Natural killer cell (primary cell): ENCODE data around the gene SERTAD2. TPM values are rescaled to one million over a fixed set of nuclear protein-coding genes. Genes with fewer than 3 reads are reported as not detected.

Source experiments
- ATAC-seq, 3 donors: fragments of 150-1000 bp in 2 of 3; fragments of 200-7000 bp in 1 of 3; cut with Tn5 transposase; 1 replicate in 1 of 3; 2 replicates in 2 of 3; pipeline ENCODE4 v1.10.0; 2021; ENCODE audit warnings: mild to moderate bottlenecking in 2 of 3, moderate library complexity in 2 of 3
- DNase-seq, 2 donors: peaks; one replicate each; pipeline versions ENCODE4 v3.0.0 to v3.0.0-alpha.2; 2013 to 2021; ENCODE audit warnings: mixed read lengths in 1 of 2
- H3K27ac ChIP-seq: one replicate; pipeline ENCODE4 v1.5.1; 2013; ENCODE audit warnings: mild to moderate bottlenecking, low read length
- H3K27me3 ChIP-seq: one replicate; pipeline ENCODE4 v1.6.1; 2013; ENCODE audit warnings: low read length; ENCODE audit not compliant: control insufficient read depth, insufficient read depth
- H3K36me3 ChIP-seq: one replicate; pipeline ENCODE4 v1.6.1; 2013; ENCODE audit warnings: low read length; ENCODE audit not compliant: control insufficient read depth, insufficient read depth
- H3K4me1 ChIP-seq: one replicate; pipeline ENCODE4 v1.6.1; 2013; ENCODE audit warnings: low read length; ENCODE audit not compliant: control insufficient read depth, insufficient read depth
- H3K4me3 ChIP-seq: one replicate; pipeline ENCODE4 v1.5.1; 2013; ENCODE audit warnings: low read length
- H3K9me3 ChIP-seq: one replicate; pipeline ENCODE4 v1.6.1; 2013; ENCODE audit warnings: low read length; ENCODE audit not compliant: control insufficient read depth, insufficient read depth
- H3K27ac Mint-ChIP-seq, 2 donors: one replicate each; pipeline ENCODE4 v1.8.0; 2022; ENCODE audit warnings: mild to moderate bottlenecking in 2 of 2, mixed read lengths in 2 of 2, moderate library complexity in 1 of 2
- H3K27me3 Mint-ChIP-seq, 2 donors: one replicate each; pipeline ENCODE4 v1.8.0; 2022; ENCODE audit warnings: low read depth in 2 of 2, mixed read lengths in 2 of 2
- H3K36me3 Mint-ChIP-seq: one replicate; pipeline ENCODE4 v1.8.0; 2022; ENCODE audit warnings: mixed read lengths
- H3K4me1 Mint-ChIP-seq, 2 donors: one replicate each; pipeline ENCODE4 v1.8.0; 2022; ENCODE audit warnings: mixed read lengths in 2 of 2
- H3K4me3 Mint-ChIP-seq: one replicate; pipeline ENCODE4 v1.8.0; 2022; ENCODE audit warnings: mild to moderate bottlenecking, moderate library complexity, mixed read lengths
- H3K9me3 Mint-ChIP-seq, 2 donors: one replicate each; pipeline ENCODE4 v1.8.0; 2022; ENCODE audit warnings: mixed read lengths in 2 of 2
- WGBS: methylation state at CpG from one replicate; pipeline ENCODE4 v1.1.7; 2013; ENCODE audit warnings: missing lambda C conversion rate; ENCODE audit not compliant: insufficient coverage; 5-methylcytosine and 5-hydroxymethylcytosine counted together
- intact Hi-C: fragments of 100-400 bp; cut with micrococcal nuclease; formaldehyde crosslinking; loops from one replicate; pipeline ENCODE4 v1.14.2; 2022
- total RNA-seq, 4 donors: library from RNA; stranded (reverse); fragments of 120-200 nt in 1 of 4; gene quantifications; one replicate each; pipeline versions ENCODE4 v1.2.3 to v1.2.4, GENCODE V29; 2013 to 2022
- TF ChIP-seq, protein P1 (sequence below): fragments of 200-600 bp; IDR thresholded peaks from one replicate; pipeline ENCODE4 v1.8.0; 2022; ENCODE audit warnings: antibody characterized with exemption

The SERTAD2 gene
- total RNA-seq, 3 donors from 2014 or later (not counting 1 experiment from before 2014, with no cell fraction given): 45.6 to 71.2 (median 55.8) TPM

DNA sequence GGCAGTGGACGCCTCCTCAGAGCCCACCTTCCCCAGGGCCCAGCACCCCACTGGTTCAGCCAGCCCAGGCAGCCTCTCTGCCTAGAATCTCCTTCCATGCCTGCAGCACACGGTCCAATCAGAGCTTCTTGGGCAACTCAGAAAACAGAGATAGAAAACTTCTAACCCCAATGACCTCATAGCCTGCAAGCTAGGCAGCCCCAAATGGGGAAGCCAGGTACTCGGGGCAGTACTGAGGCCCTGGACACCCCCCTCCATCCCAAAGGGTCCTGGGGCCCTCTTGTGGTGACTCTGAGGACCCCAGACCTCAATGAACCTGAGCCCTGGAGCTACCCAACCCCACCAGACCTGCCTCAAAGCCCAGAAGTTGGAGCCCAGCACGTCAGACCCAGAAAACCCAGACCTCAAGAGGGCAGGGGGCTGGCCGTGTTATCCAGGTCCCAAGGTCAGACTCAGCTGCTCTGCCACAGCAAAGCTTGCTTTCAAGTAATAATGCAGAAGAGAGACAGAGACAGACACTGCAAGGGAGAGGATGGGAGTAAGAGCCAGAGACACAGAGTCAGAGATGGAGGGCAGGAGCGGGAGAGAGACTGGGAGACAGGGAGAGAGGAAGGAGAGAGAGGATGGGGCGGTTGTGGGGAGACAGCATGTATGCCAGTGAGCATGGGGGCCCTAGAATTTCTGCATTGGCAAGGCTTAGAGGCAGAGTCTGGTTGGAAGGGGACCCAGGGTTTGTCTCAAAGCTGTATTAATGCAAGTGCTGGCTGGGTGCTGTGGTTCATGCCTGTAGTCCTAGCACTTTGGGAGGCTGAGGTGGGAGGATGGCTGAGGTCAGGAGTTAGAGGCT is 28.2 kb downstream of the SERTAD2 start:
- WGBS: 86% methylated on average over 7 of the region's 7 CpGs
- intact Hi-C loops: no loop called here
- no peaks in the 10 kb centered on the region for H3K36me3 ChIP-seq
- DNase-seq (no peak), ATAC-seq (no peak)
- H3K27ac Mint-ChIP-seq: peak overlapping the region in 1 of 2 donors; percentile 41
- no peaks in the 10 kb centered on the region for H3K36me3 Mint-ChIP-seq
- no peaks in the 10 kb centered on the region for H3K27me3 ChIP-seq
- no peaks in the 10 kb centered on the region for H3K9me3 Mint-ChIP-seq
- no peak overlapping the region for H3K4me3 Mint-ChIP-seq
- no peaks in the 10 kb centered on the region for H3K9me3 ChIP-seq
- TF ChIP-seq, protein P1, sequence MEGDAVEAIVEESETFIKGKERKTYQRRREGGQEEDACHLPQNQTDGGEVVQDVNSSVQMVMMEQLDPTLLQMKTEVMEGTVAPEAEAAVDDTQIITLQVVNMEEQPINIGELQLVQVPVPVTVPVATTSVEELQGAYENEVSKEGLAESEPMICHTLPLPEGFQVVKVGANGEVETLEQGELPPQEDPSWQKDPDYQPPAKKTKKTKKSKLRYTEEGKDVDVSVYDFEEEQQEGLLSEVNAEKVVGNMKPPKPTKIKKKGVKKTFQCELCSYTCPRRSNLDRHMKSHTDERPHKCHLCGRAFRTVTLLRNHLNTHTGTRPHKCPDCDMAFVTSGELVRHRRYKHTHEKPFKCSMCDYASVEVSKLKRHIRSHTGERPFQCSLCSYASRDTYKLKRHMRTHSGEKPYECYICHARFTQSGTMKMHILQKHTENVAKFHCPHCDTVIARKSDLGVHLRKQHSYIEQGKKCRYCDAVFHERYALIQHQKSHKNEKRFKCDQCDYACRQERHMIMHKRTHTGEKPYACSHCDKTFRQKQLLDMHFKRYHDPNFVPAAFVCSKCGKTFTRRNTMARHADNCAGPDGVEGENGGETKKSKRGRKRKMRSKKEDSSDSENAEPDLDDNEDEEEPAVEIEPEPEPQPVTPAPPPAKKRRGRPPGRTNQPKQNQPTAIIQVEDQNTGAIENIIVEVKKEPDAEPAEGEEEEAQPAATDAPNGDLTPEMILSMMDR: no peak
- no peaks in the 10 kb centered on the region for H3K27me3 Mint-ChIP-seq
- H3K4me1 Mint-ChIP-seq: peaks cover 0 to 20% of the 10 kb centered on the region in 2 donors
- H3K27ac ChIP-seq: no peak overlapping the region
- no peaks in the 10 kb centered on the region for H3K4me1 ChIP-seq
- H3K4me3 ChIP-seq: no peak overlapping the region

DNA sequence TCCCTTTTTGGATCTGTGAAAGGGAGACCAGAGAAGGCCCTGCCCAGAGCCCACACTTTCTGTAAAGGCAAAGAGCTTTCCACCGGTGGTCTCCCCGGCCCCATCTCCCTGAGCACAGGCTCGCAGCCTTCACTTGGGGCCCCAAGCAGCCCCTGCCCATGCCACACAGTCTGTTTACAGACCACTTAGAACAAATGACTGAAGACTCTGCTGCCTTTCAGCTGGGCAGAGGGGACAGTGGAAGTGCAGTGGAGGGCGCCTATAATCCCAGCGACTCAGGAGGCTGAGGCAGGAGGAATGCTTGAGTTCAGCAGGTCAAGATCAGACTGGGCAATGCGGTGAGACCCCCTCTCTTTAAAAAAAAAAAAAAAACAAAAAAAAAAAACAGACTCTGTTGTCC is 28.9 kb downstream of the SERTAD2 start:
- Mint-ChIP-seq H3K27ac (no peak overlapping the region), H3K4me3 (no peak overlapping the region), H3K36me3 (no peaks in the 10 kb centered on the region), H3K4me1 (peaks cover 0 to 19% of the 10 kb centered on the region in 2 donors), H3K9me3 (no peaks in the 10 kb centered on the region), H3K27me3 (no peaks in the 10 kb centered on the region)
- intact Hi-C loops: no loop called here
- H3K4me3 ChIP-seq: no peak overlapping the region
- no peaks in the 10 kb centered on the region for H3K36me3 ChIP-seq
- H3K9me3 ChIP-seq: no peaks in the 10 kb centered on the region
- TF ChIP-seq, protein P1: no peak
- no peaks in the 10 kb centered on the region for H3K4me1 ChIP-seq
- H3K27ac ChIP-seq: no peak overlapping the region
- 93% methylated on average over 6 of the region's 6 CpGs for WGBS
- ATAC-seq (no peak), DNase-seq (no peak)
- no peaks in the 10 kb centered on the region for H3K27me3 ChIP-seq

DNA sequence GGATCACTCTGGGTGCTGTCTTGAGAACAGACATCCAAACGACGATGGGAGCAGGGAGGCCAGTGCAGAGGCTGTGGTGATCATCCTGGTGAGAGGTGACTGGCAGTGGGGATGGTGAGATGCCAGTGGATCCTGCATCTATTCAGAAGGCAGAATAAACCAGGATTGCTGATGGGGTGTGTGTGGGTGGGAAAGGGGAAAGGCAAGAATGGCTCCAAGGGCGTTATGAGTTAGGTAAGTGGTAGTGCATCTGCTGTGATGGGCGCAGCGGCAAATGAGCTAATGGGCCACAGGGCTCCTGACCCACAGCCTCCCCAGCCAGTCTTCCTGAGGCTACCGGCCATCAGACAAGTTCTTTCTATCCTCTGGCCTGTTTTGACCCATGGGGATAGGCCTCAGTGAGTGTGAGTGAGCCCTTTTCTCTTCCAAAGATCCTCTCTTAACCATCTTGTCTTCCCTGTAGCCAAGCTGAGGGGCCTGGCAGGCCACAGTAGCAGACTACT is 29.6 kb downstream of the SERTAD2 start:
- Mint-ChIP-seq H3K27ac (no peak overlapping the region), H3K4me1 (peaks cover 0 to 16% of the 10 kb centered on the region in 2 donors), H3K9me3 (no peaks in the 10 kb centered on the region), H3K4me3 (no peak overlapping the region), H3K36me3 (no peaks in the 10 kb centered on the region), H3K27me3 (peaks cover 0 to 5% of the 10 kb centered on the region in 2 donors)
- no peaks in the 10 kb centered on the region for H3K27me3 ChIP-seq
- intact Hi-C loops: no loop called here
- H3K4me3 ChIP-seq: no peak overlapping the region
- 94% methylated on average over 6 of the region's 6 CpGs for WGBS
- no peaks in the 10 kb centered on the region for H3K4me1 ChIP-seq
- ATAC-seq (no peak), DNase-seq (no peak)
- H3K27ac ChIP-seq: no peak overlapping the region
- no peaks in the 10 kb centered on the region for H3K9me3 ChIP-seq
- TF ChIP-seq, protein P1: no peak
- no peaks in the 10 kb centered on the region for H3K36me3 ChIP-seq
